ENCODE measurements around the gene SORCS2. TPM values are rescaled to one million over a fixed set of nuclear protein-coding genes. Genes with fewer than 3 reads are reported as not detected.

SORCS2 gene
- total and polyA plus RNA-seq, 2 donors (not counting 1 experiment from before 2014, with no cell fraction given) = not detected

- no peak overlapping the region for H3K9ac ChIP-seq (ENCODE audit: low read length)
- 84% methylated on average over 9 of the region's 9 CpGs for WGBS (ENCODE audit: insufficient coverage)
- no peak for ATAC-seq (ENCODE audit: low read depth)
- no peaks in the 10 kb centered on the region for H3K27me3 ChIP-seq (replicated peaks in 1 of 4; ENCODE audit: control extremely low read depth in 1 of 4, control insufficient read depth in 3 of 4, insufficient read depth in 4 of 4, low read length in 3 of 4)
- H3K27me3 Mint-ChIP-seq = no peaks in the 10 kb centered on the region
- CTCF ChIA-PET = no interaction called here
- H4K20me1 ChIP-seq (ENCODE audit: control insufficient read depth, insufficient read depth, low read length, poor library complexity, severe bottlenecking) = no peaks in the 10 kb centered on the region
- no peak overlapping the region for H3K27ac Mint-ChIP-seq
- no peak overlapping the region for H3K27ac ChIP-seq (ENCODE audit: low read length in 2 of 2)
- DNase-seq = no peak
- no peak overlapping the region for H3K4me3 Mint-ChIP-seq
- no peaks in the 10 kb centered on the region for H3K9me3 Mint-ChIP-seq (ENCODE audit: insufficient read depth)
- no peaks in the 10 kb centered on the region for H3K4me1 ChIP-seq (ENCODE audit: control insufficient read depth in 2 of 2, insufficient read depth in 2 of 2, low read length in 2 of 2)
- no peak overlapping the region for H2AFZ ChIP-seq (ENCODE audit: insufficient read depth, low read depth, low read length, poor library complexity, severe bottlenecking)
- no peaks in the 10 kb centered on the region for H3K36me3 ChIP-seq (replicated peaks in 1 of 2; ENCODE audit: control extremely low read depth in 1 of 2, control insufficient read depth in 1 of 2, extremely low read depth in 1 of 2, insufficient read depth in 2 of 2, low read length in 1 of 2)
- no peaks in the 10 kb centered on the region for H3K4me1 Mint-ChIP-seq
- no peak overlapping the region for H3K4me2 ChIP-seq (replicated peaks; ENCODE audit: low read depth, low read length, poor library complexity, severe bottlenecking)
- POLR2A ChIA-PET = no interaction called here
- TF ChIP-seq EZH2 (IDR thresholded peaks at IDR 0.05; ENCODE audit: borderline replicate concordance, insufficient read depth, low read depth, low read length, poor library complexity, severe bottlenecking) (no peak), CTCF (IDR thresholded peaks at IDR 0.05) (no peak)
- intact Hi-C loops (cut with micrococcal nuclease) = no loop called here
- no peak overlapping the region for H3K4me3 ChIP-seq (ENCODE audit: control extremely low read depth in 1 of 5, extremely low read depth in 1 of 5, insufficient read depth in 1 of 5, low read depth in 2 of 5, low read length in 4 of 5)
- H3K9me3 ChIP-seq (ENCODE audit: control extremely low read depth in 1 of 3, control insufficient read depth in 2 of 3, insufficient read depth in 1 of 3, low read length in 2 of 3) = peaks cover 0 to 17% (median 0%) of the 10 kb centered on the region in 3 donors
- H3K79me2 ChIP-seq (ENCODE audit: control insufficient read depth, insufficient read depth, low read length) = no peaks in the 10 kb centered on the region
These were observed 494.7 kb downstream of the SORCS2 start for GRCh38 chr4:7687006-7687405.

- no peak for TF ChIP-seq EZH2 (IDR thresholded peaks at IDR 0.05; ENCODE audit: borderline replicate concordance, insufficient read depth, low read depth, low read length, poor library complexity, severe bottlenecking)
- no peak for TF ChIP-seq CTCF (IDR thresholded peaks at IDR 0.05)
- Mint-ChIP-seq H3K4me3 (no peak overlapping the region), H3K9me3 (ENCODE audit: insufficient read depth) (no peaks in the 10 kb centered on the region), H3K4me1 (no peaks in the 10 kb centered on the region), H3K27me3 (no peaks in the 10 kb centered on the region), H3K27ac (no peak overlapping the region)
- ChIA-PET POLR2A (no interaction called here), CTCF (no interaction called here)
- H3K4me2 ChIP-seq (replicated peaks; ENCODE audit: low read depth, low read length, poor library complexity, severe bottlenecking) = no peak overlapping the region
- no peaks in the 10 kb centered on the region for H3K27me3 ChIP-seq (replicated peaks in 1 of 4; ENCODE audit: control extremely low read depth in 1 of 4, control insufficient read depth in 3 of 4, insufficient read depth in 4 of 4, low read length in 3 of 4)
- no peaks in the 10 kb centered on the region for H3K36me3 ChIP-seq (replicated peaks in 1 of 2; ENCODE audit: control extremely low read depth in 1 of 2, control insufficient read depth in 1 of 2, extremely low read depth in 1 of 2, insufficient read depth in 2 of 2, low read length in 1 of 2)
- no peak overlapping the region for H3K27ac ChIP-seq (ENCODE audit: low read length in 2 of 2)
- H3K9me3 ChIP-seq (ENCODE audit: control extremely low read depth in 1 of 3, control insufficient read depth in 2 of 3, insufficient read depth in 1 of 3, low read length in 2 of 3) = peaks cover 0 to 11% (median 0%) of the 10 kb centered on the region in 3 donors
- H3K4me1 ChIP-seq (ENCODE audit: control insufficient read depth in 2 of 2, insufficient read depth in 2 of 2, low read length in 2 of 2) = no peaks in the 10 kb centered on the region
- 81% methylated on average over 7 of the region's 9 CpGs for WGBS (ENCODE audit: insufficient coverage)
- H3K4me3 ChIP-seq (ENCODE audit: control extremely low read depth in 1 of 5, extremely low read depth in 1 of 5, insufficient read depth in 1 of 5, low read depth in 2 of 5, low read length in 4 of 5) = no peak overlapping the region
- no peaks in the 10 kb centered on the region for H3K79me2 ChIP-seq (ENCODE audit: control insufficient read depth, insufficient read depth, low read length)
- DNase-seq (no peak), ATAC-seq (ENCODE audit: low read depth) (no peak)
- no peak overlapping the region for H2AFZ ChIP-seq (ENCODE audit: insufficient read depth, low read depth, low read length, poor library complexity, severe bottlenecking)
- H3K9ac ChIP-seq (ENCODE audit: low read length) = no peak overlapping the region
- H4K20me1 ChIP-seq (ENCODE audit: control insufficient read depth, insufficient read depth, low read length, poor library complexity, severe bottlenecking) = no peaks in the 10 kb centered on the region
- intact Hi-C loops (cut with micrococcal nuclease) = no loop called here
These were observed 495.5 kb downstream of the SORCS2 start for GRCh38 chr4:7687796-7688195.
